Nephron progenitor cell (in vitro differentiated cells): Measurements from ENCODE around the gene BICD1.

ENCODE experiments used
- DNase-seq: peaks from one replicate; pipeline ENCODE4 v3.0.0; 2021
- H3K27ac Mint-ChIP-seq: 2 replicates; pipeline ENCODE4 v1.8.0; 2021; ENCODE audit warnings: mild to moderate bottlenecking, moderate library complexity, mixed read lengths
- H3K27me3 Mint-ChIP-seq: 2 replicates; pipeline ENCODE4 v1.8.0; 2021; ENCODE audit warnings: mild to moderate bottlenecking, low read depth, mixed read lengths; ENCODE audit not compliant: poor library complexity
- H3K36me3 Mint-ChIP-seq: 2 replicates; pipeline ENCODE4 v1.8.0; 2021; ENCODE audit warnings: low read depth, mixed read lengths
- H3K4me1 Mint-ChIP-seq: 2 replicates; pipeline ENCODE4 v1.8.0; 2021; ENCODE audit warnings: mixed read lengths
- H3K4me3 Mint-ChIP-seq: 2 replicates; pipeline ENCODE4 v1.8.0; 2021; ENCODE audit warnings: mild to moderate bottlenecking, moderate library complexity, mixed read lengths
- H3K9me3 Mint-ChIP-seq: 2 replicates; pipeline ENCODE4 v1.8.0; 2021; ENCODE audit warnings: mild to moderate bottlenecking, moderate library complexity, mixed read lengths
- TF ChIP-seq, protein P1 (sequence below): fragments of 200-600 bp; sonication (generic); IDR thresholded peaks from 2 replicates; pipeline ENCODE4 v1.5.0; 2021; ENCODE audit warnings: antibody characterized with exemption

Gene BICD1

DNA sequence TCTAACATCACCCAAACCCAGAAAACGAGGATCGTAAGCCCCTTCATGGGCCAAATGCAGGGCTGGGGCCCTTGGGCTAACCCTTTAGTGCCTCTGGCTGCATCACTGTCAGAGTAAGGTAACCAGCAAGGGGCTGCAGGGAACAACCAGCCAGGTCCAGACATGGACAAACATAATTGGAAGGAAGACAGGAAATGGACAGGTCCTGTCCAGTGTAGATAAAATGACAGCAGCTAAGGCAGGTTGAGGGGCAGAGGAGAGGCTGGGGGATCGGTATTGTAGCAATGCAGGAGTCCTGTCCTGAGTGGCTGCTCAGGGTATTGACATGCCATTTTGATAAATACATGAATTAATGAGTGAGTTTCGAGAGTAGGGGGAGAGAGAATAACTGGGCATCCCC lies 29.8 kb downstream of the BICD1 start:
- H3K36me3 Mint-ChIP-seq = peaks cover 6% of the 10 kb centered on the region
- TF ChIP-seq, protein P1, sequence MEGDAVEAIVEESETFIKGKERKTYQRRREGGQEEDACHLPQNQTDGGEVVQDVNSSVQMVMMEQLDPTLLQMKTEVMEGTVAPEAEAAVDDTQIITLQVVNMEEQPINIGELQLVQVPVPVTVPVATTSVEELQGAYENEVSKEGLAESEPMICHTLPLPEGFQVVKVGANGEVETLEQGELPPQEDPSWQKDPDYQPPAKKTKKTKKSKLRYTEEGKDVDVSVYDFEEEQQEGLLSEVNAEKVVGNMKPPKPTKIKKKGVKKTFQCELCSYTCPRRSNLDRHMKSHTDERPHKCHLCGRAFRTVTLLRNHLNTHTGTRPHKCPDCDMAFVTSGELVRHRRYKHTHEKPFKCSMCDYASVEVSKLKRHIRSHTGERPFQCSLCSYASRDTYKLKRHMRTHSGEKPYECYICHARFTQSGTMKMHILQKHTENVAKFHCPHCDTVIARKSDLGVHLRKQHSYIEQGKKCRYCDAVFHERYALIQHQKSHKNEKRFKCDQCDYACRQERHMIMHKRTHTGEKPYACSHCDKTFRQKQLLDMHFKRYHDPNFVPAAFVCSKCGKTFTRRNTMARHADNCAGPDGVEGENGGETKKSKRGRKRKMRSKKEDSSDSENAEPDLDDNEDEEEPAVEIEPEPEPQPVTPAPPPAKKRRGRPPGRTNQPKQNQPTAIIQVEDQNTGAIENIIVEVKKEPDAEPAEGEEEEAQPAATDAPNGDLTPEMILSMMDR = no peak
- peak overlapping the region; percentile 53 for H3K27ac Mint-ChIP-seq
- no peak for DNase-seq
- no peaks in the 10 kb centered on the region for H3K9me3 Mint-ChIP-seq
- H3K4me3 Mint-ChIP-seq = no peak overlapping the region
- H3K4me1 Mint-ChIP-seq = peaks cover 53% of the 10 kb centered on the region
- no peaks in the 10 kb centered on the region for H3K27me3 Mint-ChIP-seq

DNA sequence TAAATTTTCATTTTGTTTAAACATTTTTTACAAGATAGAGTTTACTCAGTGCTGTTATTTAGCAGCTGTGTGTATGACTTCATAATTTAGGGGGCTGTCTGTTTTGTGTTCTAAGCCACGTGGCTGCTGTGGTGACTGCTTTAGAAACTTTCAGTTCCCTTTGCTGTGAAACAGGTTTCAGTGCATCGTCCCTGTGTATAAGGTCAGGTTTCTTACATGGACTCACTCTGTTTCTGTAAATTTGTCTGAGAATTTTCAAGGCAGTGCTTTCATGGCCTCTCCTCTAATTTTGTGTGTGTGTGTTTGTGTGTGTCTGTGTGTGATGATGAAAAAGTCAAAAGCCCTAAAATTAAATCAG lies 32.4 kb downstream of the BICD1 start:
- no peak for DNase-seq
- Mint-ChIP-seq H3K27ac (peak overlapping the region; percentile 33), H3K9me3 (no peaks in the 10 kb centered on the region), H3K4me1 (peaks cover 54% of the 10 kb centered on the region), H3K4me3 (peak overlapping the region; percentile 80), H3K27me3 (no peaks in the 10 kb centered on the region), H3K36me3 (peaks cover 8% of the 10 kb centered on the region)
- TF ChIP-seq, protein P1 = no peak

DNA sequence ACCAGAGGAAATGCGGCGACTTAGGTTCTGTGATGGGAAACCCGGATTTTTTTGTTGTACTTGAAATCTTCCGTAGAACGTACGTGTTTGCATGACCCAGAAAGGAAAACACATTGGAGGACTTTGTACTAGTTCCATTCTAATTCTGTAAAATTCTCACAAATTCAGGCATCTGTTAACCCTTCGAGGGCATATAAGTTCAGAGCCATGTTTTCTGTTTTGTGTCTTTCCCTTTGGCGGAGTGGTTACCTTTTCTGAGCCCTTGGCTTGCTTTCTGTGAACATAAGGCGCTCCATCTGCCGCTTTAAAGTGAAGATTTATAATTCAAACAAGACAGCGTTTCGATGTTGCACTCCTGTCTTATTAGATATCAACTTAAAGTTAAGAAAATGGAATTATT lies 34.2 kb downstream of the BICD1 start:
- Mint-ChIP-seq H3K27ac (no peak overlapping the region), H3K9me3 (no peaks in the 10 kb centered on the region), H3K27me3 (no peaks in the 10 kb centered on the region), H3K4me1 (peaks cover 44% of the 10 kb centered on the region), H3K4me3 (peak overlapping the region; percentile 80), H3K36me3 (peaks cover 8% of the 10 kb centered on the region)
- no peak for DNase-seq
- TF ChIP-seq, protein P1 = no peak

DNA sequence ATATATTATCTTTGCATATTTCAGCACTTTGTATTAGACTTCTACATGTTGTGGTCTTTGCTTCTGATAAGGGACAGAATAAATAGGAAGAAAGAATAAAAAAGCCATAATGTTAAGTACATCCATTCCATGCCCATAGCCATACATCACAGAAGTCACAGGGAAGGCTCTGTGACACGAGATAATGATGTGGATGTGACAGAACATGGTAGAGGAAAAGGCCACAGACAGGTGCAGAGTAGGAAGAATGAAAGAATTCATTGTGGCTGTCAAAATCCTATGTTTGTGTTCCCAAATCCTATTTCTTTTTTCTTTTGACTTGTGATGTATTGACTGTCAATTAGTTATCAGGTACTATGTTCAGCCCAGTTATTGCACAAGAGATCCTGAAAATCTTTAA lies 38.4 kb downstream of the BICD1 start:
- H3K4me1 Mint-ChIP-seq = peaks cover 20% of the 10 kb centered on the region
- TF ChIP-seq, protein P1 = no peak
- H3K9me3 Mint-ChIP-seq = peaks cover 9% of the 10 kb centered on the region
- no peak overlapping the region for H3K4me3 Mint-ChIP-seq
- DNase-seq = no peak
- H3K36me3 Mint-ChIP-seq = peaks cover 27% of the 10 kb centered on the region
- H3K27me3 Mint-ChIP-seq = no peaks in the 10 kb centered on the region
- no peak overlapping the region for H3K27ac Mint-ChIP-seq

DNA sequence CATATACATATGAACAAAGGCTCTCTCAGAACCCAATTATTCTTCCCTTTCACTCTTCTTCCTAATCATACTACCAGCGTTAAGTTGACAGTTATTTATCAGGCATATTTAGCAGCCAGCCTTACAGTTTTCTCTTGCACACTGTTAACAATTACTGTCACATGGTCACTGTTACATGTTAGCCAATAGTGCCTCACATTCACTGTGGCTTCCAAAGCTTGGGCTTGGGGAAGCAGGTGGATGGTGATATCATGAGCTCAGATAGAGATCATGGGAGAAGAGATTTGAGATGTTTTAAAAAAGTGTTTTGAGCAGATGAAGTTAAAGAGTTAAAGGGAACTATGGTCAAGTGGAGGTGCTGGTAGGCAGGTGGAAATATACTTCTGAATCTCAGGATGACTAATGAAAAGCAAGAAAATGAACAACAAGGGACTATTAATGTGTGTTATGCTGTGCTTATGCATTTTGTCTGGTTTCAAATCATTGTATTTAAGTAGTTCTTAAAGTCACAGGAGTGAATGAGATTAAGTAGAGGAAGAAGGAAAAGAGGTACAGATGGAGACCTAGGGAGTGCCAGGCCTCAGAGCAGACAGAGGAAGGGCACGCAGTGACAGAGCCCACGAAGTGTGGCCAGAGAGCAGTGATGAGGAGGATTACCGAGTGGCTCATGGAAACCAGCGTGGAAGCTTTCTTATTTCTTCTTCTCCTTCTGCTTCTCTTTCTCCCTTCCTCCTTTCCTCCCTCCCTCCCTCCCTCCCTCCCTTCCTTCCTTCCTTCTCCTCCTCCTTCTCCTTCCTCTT lies 39.6 kb downstream of the BICD1 start:
- Mint-ChIP-seq H3K36me3 (peaks cover 39% of the 10 kb centered on the region), H3K27me3 (no peaks in the 10 kb centered on the region), H3K4me1 (peaks cover 9% of the 10 kb centered on the region), H3K27ac (no peak overlapping the region), H3K4me3 (no peak overlapping the region), H3K9me3 (peaks cover 9% of the 10 kb centered on the region)
- TF ChIP-seq, protein P1 = no peak
- no peak for DNase-seq

DNA sequence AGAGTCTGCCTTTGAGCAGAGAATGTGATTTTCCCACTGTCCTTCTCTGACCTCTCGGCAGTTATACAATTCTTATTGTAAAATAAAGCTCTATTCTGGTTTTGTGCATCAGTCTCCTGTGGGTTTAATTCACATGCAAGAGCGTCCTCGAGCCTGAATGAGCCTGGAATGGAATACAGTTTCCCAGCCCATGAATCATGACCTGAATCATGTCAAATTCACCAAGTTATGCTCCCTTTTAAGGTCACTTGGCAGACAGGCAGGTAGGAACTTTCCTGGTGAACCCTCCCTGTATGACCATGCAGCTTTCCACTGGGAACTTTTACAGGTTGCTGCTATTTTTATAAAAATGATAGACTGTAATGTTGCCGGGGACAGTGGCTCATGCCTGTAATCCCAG lies 41.7 kb downstream of the BICD1 start:
- DNase-seq = no peak
- peaks cover 41% of the 10 kb centered on the region for H3K36me3 Mint-ChIP-seq
- TF ChIP-seq, protein P1 = no peak
- H3K4me1 Mint-ChIP-seq = no peaks in the 10 kb centered on the region
- H3K27ac Mint-ChIP-seq = no peak overlapping the region
- peaks cover 9% of the 10 kb centered on the region for H3K9me3 Mint-ChIP-seq
- no peaks in the 10 kb centered on the region for H3K27me3 Mint-ChIP-seq
- H3K4me3 Mint-ChIP-seq = no peak overlapping the region
